ENCODE measurements around the gene NHEJ1. TPM values are rescaled to one million over a fixed set of nuclear protein-coding genes. Genes with fewer than 3 reads are reported as not detected.
A peak's percentile ranks its signal among the peaks of the same experiment; 100 is the strongest.

Gene NHEJ1
- total RNA-seq, 1 experiment from 2014 or later = 11.5 TPM

DNA sequence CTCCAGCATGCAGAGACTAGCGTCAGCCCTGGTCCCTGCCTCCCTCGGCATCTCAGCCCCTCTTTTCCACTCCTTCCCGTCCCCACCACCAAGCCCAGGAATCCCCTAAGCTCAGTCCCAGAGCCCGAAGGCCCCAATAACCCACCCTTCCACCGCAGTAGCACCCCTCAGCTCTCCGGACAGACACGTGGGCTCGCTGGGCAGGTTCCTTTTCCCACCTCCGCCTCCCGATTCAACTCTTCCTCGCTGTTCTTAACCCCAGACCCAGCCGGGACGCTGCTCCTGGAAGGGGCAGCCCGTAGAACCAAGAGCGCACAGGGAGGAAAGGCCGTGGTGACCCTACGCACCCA lies 101.3 kb downstream of the NHEJ1 start:
- DNase-seq (ENCODE audit: unreplicated experiment) = no peak
- ChIA-PET POLR2A (interaction anchor here (0.7 to 1.2 kb wide), 3 partner anchors 12 to 94 kb away, joined by 3 read pairs; no protein-coding TSS in a partner anchor), CTCF (interaction anchor here (0.7 to 3.3 kb wide), 9 partner anchors 9 to 97 kb away, joined by 3 to 57 read pairs (median 6); no protein-coding TSS in a partner anchor)
- peaks cover 69% of the 10 kb centered on the region for H3K27me3 Mint-ChIP-seq (ENCODE audit: insufficient read depth, unreplicated experiment)
- intact Hi-C loops (cut with micrococcal nuclease) = loop anchor here (2.0 kb wide), 1 partner anchor 65 kb away; no protein-coding TSS in a partner anchor
- no peaks in the 10 kb centered on the region for H3K36me3 Mint-ChIP-seq (ENCODE audit: insufficient read depth, unreplicated experiment)
- TF ChIP-seq, protein P1, sequence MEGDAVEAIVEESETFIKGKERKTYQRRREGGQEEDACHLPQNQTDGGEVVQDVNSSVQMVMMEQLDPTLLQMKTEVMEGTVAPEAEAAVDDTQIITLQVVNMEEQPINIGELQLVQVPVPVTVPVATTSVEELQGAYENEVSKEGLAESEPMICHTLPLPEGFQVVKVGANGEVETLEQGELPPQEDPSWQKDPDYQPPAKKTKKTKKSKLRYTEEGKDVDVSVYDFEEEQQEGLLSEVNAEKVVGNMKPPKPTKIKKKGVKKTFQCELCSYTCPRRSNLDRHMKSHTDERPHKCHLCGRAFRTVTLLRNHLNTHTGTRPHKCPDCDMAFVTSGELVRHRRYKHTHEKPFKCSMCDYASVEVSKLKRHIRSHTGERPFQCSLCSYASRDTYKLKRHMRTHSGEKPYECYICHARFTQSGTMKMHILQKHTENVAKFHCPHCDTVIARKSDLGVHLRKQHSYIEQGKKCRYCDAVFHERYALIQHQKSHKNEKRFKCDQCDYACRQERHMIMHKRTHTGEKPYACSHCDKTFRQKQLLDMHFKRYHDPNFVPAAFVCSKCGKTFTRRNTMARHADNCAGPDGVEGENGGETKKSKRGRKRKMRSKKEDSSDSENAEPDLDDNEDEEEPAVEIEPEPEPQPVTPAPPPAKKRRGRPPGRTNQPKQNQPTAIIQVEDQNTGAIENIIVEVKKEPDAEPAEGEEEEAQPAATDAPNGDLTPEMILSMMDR (IDR thresholded peaks at IDR 0.05; ENCODE audit: unreplicated experiment) = no peak
- H3K9me3 Mint-ChIP-seq (ENCODE audit: unreplicated experiment) = no peaks in the 10 kb centered on the region
- no peaks in the 10 kb centered on the region for H3K4me1 Mint-ChIP-seq (ENCODE audit: insufficient read depth, unreplicated experiment)
- H3K27ac Mint-ChIP-seq (ENCODE audit: low read depth, unreplicated experiment) = no peak overlapping the region
- no TSS peak for BruUV-seq (replicated peaks)
- H3K4me3 Mint-ChIP-seq (ENCODE audit: unreplicated experiment) = no peak overlapping the region

DNA sequence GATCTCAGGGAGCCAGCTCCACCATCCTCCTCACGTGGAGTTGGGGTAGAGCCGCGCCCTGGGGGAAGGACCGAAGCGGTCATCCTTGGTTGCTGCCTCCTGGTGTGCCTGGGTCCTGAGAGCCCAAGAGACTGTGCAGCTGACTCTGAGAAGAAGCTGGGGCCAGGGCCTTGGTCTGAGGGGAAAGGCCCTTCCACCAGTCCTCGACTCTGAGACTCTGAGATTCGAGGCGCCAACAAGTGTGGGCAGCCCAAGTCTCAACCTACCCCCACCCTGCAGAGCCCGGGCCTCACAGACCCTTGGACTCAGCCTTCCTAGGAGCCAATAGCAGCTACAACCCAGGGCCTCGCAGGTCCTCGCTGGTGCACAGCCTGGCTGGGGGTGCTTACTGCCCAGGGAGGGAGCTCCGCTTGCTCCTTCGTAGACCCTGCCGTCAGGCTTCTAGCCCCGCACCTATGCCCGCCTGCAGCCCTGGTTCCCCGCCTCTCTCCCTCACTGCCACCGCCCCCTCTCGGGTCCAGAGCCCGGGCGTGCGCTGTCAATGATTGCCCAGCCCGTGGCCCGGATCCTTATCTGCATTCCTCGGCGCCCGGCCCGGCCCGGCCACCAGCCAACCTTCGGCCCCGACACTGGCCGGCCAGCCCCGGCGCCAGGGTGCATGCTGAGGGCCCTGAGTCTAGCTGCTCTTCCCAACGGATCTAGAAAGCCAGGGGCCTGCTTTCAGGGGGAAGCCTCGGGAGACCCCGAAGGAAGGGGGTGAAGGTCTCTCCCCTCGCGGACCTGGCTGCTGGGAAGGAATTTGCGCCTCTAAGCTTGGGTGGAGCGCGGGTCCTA lies 101.9 kb downstream of the NHEJ1 start:
- POLR2A ChIA-PET = interaction anchor here (0.7 to 1.2 kb wide), 4 partner anchors 13 to 96 kb away, joined by 3 to 5 read pairs (median 3); no protein-coding TSS in a partner anchor
- no peak overlapping the region for H3K4me3 Mint-ChIP-seq (ENCODE audit: unreplicated experiment)
- DNase-seq (ENCODE audit: unreplicated experiment) = no peak

DNA sequence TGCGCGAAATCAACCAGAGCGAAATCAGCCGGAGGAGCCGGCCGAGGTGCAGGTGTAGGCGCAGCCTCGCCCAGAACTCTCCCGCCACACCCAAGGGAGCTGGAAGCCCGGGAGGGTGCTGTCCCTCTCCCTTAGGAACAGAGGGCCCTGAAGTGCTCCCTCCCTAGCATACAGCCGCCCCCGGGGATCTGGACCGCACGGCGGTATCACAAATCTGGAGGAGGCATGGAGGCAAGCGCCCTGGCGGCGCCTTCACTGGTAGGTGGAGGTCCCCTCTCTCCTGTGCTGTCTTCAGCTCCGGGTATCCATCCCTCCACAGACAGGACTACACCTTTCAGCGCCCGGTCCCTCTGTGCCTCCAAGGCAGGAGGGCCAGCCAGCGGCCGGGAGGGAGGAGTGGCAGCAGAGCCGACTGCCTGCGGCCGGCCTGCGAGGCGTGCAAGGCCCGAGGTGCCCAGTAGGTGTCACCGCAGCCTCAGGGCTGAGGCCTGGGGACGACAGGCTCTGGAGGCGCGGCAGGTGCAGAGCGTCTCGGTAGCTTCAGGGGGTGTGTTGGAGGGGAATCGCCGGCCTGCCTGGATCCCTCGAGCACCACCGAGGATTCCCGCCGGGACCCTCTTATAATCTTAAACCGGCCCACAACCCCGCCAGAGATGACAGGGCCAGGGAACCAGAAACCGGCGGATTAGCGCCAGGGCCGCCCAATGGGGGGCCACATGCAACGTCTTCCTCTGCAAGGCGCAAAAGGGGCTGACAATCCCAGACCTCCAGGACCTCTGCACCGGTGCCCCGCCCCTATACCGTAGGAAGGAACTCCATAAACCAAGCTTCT lies 102.7 kb downstream of the NHEJ1 start:
- BruUV-seq (replicated peaks) = no TSS peak
- peak; percentile 51 for DNase-seq (ENCODE audit: unreplicated experiment)
- POLR2A ChIA-PET = interaction anchor here (1.2 kb wide), 1 partner anchor 97 kb away, joined by 5 read pairs; no protein-coding TSS in a partner anchor
- no peaks in the 10 kb centered on the region for H3K9me3 Mint-ChIP-seq (ENCODE audit: unreplicated experiment)
- H3K4me3 Mint-ChIP-seq (ENCODE audit: unreplicated experiment) = no peak overlapping the region
- H3K27ac Mint-ChIP-seq (ENCODE audit: low read depth, unreplicated experiment) = no peak overlapping the region
- CTCF ChIA-PET = interaction anchor here (0.6 to 3.5 kb wide), 35 partner anchors 9 to 343 kb away, joined by 3 to 57 read pairs (median 4); partner anchors contain the start of gene CFAP65
- peaks cover 63% of the 10 kb centered on the region for H3K27me3 Mint-ChIP-seq (ENCODE audit: insufficient read depth, unreplicated experiment)
- H3K36me3 Mint-ChIP-seq (ENCODE audit: insufficient read depth, unreplicated experiment) = no peaks in the 10 kb centered on the region
- TF ChIP-seq, protein P1 (IDR thresholded peaks at IDR 0.05; ENCODE audit: unreplicated experiment) = peak; percentile 95
- intact Hi-C loops (cut with micrococcal nuclease) = loop anchor here (1.0 to 2.0 kb wide), 4 partner anchors 46 to 97 kb away; no protein-coding TSS in a partner anchor
- H3K4me1 Mint-ChIP-seq (ENCODE audit: insufficient read depth, unreplicated experiment) = no peaks in the 10 kb centered on the region

More for the DNA sequence above, 101.9 kb downstream of the NHEJ1 start:
- no peak overlapping the region for H3K27ac Mint-ChIP-seq (ENCODE audit: low read depth, unreplicated experiment)
- TF ChIP-seq, protein P1 (IDR thresholded peaks at IDR 0.05; ENCODE audit: unreplicated experiment) = no peak
- H3K27me3 Mint-ChIP-seq (ENCODE audit: insufficient read depth, unreplicated experiment) = peaks cover 69% of the 10 kb centered on the region
- H3K9me3 Mint-ChIP-seq (ENCODE audit: unreplicated experiment) = no peaks in the 10 kb centered on the region
- intact Hi-C loops (cut with micrococcal nuclease) = loop anchor here (1.0 to 2.0 kb wide), 4 partner anchors 46 to 97 kb away; no protein-coding TSS in a partner anchor
- no peaks in the 10 kb centered on the region for H3K4me1 Mint-ChIP-seq (ENCODE audit: insufficient read depth, unreplicated experiment)
- no TSS peak for BruUV-seq (replicated peaks)
- H3K36me3 Mint-ChIP-seq (ENCODE audit: insufficient read depth, unreplicated experiment) = no peaks in the 10 kb centered on the region
- CTCF ChIA-PET = interaction anchor here (0.6 to 3.5 kb wide), 32 partner anchors 8 to 342 kb away, joined by 3 to 57 read pairs (median 4); partner anchors contain the start of gene CFAP65
